Measurements from ENCODE around the gene GRM7.

Gene GRM7

DNA sequence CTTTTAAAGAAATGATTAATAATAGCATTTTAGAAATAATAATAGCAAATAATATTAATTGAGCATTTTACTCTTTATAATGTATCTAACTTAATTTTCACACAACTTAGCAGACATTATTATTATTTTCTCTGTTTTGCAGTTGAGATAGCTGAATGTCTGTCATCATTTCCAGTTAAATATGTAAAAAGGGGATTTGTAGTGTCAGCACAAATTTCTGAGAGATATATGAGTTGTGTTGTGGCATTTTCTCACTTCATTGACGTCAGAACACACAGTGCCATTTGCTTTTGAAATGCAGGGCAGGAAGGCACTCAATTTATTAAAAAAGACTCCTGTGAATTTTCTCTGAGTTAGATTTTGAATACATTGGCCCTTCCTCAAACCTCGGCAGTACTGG is 111.0 kb downstream of the GRM7 start:
- no peak for DNase-seq (ENCODE audit: low read depth in 2 of 2)

GRCh38 chr3:6985848-6986247 is 124.9 kb downstream of the GRM7 start:
- no peak for DNase-seq (ENCODE audit: low read depth in 2 of 2)

GRCh38 chr3:6989608-6990291 is 128.8 kb downstream of the GRM7 start:
- DNase-seq (ENCODE audit: low read depth in 2 of 2), result no peak

DNA sequence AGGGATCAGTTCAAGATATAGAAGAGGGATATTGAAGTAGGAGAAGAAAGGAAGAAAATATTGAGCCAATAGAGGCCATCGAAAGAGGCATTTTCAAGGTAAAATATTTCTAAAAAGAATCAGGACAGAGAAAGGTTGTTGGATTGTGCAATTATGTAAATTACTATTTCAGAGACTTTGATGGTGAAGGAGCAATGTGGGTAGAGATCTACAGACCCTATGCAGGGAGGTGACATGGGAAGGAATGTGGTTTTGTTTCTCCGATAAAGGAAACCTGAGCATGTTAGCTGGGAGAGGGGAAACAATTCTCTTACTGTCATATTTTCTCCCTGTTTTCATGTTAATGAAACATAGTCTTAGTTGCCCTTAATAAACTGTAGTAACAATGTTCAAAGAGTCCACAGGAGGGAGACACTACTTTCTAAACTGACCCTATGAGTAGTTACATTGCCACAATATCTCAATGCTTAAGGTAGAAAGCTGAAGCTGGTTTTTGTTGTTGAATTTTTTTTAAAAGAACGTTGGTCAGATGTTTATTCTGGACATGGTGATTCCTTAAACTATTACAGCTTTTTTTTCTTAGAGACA is 133.3 kb downstream of the GRM7 start:
- DNase-seq (ENCODE audit: low read depth in 2 of 2), result no peak

GRCh38 chr3:7000501-7000900 is 139.6 kb downstream of the GRM7 start:
- DNase-seq (ENCODE audit: low read depth in 2 of 2), result no peak

- no peak for DNase-seq (ENCODE audit: low read depth in 2 of 2)
Measured at GRCh38 chr3:7001370-7001769, 140.5 kb downstream of the GRM7 start.

DNA sequence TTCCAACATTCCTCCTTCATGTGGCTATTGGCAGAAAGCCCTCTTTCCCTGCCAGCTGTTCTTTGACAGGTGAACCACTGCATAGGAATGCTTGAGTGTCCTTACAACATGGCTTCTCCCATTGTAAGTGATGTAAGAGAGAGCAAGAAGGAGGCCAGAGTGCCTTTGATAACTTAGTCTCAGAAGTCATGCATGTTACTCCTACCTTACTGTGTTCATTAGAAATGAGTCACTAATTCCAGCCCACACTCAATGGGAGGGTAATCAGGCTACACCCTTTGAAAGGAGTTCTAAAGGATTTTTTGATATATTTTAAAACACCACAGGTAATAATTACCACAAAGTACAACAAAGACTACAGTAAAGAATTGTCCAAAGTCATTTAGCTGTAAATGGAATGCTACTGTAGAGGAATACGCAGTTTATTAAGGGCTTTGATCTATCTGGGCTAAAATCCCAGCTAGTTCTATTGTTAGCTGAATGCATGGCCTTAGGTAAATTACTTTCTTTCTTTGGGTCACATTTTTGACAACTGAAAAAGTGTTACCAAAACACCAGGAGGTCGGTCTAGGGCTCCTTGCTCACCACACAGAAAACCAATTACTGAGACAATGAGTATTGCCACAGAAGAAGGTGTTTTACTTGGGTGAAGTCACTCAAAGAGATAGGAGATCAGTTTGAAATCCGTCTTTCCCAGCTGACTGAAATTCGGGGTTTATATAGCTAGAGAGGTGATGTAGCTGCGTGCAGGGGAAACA is 154.9 kb downstream of the GRM7 start:
- DNase-seq (ENCODE audit: low read depth in 2 of 2), result no peak

DNA sequence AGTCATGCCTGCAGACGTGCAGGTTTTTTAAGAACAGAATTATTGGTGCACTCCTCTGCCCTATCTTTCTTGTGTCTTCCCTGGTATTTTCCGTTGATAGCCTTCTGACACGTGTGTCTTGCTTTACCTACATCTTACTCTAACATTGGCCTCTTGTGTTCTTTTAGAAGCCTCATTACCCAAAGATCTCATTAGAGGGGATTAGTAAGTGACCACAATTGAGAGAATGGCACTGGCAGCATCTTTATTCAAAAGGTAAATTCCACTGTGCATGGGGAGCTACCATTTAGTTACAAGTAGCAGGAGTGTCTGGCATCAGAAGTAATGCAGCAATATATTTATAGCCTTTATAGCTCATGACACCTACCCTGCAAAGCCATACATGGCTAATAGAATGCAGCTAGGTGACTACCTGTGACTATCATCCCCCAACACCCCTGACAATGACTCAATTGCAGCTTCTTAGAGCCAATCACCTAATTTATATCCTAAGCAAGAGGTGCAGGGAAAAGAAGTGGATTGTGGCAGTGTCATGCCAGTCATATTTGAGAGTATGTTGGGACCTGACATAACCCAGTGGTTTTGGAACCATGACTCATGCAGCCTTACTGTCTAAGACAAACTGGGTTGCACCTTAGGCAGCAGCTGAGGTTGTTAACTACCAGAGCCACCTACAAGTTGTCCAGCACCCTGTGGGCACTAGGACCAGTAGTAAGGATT is 164.8 kb downstream of the GRM7 start:
- no peak for DNase-seq (ENCODE audit: low read depth in 2 of 2)

DNA sequence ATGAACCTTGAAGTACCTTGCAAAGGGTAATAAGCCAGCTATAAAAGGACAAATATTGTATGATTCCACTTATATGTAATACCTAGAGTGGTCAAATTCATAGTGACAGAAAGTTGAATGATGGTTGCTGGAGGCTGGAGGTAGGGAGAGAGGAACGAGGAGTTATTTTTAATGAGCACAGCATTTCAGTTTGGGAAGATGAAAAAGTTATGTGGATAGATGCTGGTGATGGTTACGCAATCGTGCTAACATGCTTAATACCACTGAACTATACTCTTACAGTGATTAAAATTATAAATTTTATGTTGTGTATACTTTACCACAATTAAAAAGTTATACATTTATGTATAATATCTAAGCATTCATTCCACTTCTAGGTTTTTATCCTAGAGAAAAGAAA is 168.6 kb downstream of the GRM7 start:
- DNase-seq (ENCODE audit: low read depth in 2 of 2), result no peak

DNA sequence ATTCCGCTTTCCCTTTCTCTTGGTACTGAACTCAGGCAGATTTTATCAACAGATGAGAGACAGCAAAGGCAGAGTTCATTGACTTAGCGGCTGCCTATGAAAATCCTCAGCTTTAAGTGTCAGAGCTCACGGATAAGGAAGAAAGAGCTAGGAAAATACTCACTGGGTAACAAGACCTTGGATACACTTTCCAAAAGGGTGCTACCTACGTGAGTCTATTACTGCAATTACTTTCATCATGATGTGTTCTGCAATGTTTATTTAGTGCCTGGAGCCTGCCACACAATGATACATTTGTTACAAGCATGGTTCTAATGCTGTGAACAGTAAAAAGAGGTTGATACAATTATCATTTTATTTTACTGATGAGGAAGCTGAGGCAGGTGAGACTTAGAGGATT is 177.5 kb downstream of the GRM7 start:
- no peak for DNase-seq (ENCODE audit: low read depth in 2 of 2)

DNA sequence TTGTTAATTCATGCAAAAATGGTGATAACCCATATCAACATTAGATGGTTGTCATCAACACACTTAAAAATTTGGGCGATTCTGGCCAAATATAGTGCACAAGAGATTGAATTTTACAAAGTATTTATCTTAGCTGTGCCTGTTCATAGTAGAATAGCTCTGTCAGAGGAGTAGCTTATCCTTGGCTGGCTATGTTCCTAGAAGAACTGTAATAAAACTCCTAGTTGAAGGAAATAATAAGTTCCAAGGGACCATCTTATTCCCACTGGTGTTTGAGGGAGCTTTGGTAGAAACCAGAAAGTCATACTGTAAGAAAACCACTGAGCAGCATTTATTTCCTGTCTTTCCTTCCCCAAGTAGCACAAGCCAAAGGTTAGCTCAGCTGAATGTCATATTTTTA is 201.8 kb downstream of the GRM7 start:
- no peak for DNase-seq (ENCODE audit: low read depth in 2 of 2)

- DNase-seq (ENCODE audit: low read depth in 2 of 2), result no peak
Measured at GRCh38 chr3:7070461-7070860, 209.5 kb downstream of the GRM7 start.

DNA sequence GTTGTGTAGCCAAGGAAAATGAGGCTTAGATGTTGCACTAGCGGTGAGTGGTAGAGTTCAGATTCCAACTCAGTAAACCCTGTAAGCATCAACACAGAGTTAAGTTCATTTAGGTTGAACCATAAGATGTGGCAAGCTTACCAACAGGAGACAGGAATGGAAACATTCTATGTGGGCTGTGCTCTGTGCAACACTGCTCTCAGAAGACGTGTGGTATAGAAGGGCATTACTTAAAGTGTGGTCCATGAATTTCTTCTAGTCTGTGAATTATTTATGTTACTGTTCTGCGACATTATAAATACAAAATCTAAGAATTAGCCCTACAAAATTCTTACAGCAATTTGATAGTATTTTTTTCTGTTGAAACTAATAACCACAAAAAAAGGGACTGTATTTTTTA is 213.3 kb downstream of the GRM7 start:
- no peak for DNase-seq (ENCODE audit: low read depth in 2 of 2)

DNA sequence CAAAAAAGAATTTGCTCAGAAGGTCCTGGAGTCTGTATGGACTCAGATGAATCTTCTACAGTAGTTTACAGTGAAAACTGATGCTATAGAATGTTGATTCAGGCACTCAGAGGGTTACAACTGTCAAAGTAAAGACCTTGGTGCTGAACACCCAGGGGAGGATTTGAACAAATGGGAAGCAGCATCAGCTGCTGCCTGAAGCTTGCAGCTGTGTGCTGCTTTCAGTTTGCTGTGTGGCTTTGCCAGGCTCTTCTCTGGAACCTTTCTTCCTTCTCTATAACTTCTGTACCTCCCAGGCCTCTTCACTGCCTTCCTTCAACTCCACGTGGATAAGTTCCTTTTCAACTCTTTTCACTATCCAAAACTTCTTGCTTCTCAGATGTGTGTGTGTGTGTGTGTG is 214.2 kb downstream of the GRM7 start:
- DNase-seq (ENCODE audit: low read depth in 2 of 2), result no peak

GRCh38 chr3:7075901-7076300 is 215.0 kb downstream of the GRM7 start:
- no peak for DNase-seq (ENCODE audit: low read depth in 2 of 2)

DNA sequence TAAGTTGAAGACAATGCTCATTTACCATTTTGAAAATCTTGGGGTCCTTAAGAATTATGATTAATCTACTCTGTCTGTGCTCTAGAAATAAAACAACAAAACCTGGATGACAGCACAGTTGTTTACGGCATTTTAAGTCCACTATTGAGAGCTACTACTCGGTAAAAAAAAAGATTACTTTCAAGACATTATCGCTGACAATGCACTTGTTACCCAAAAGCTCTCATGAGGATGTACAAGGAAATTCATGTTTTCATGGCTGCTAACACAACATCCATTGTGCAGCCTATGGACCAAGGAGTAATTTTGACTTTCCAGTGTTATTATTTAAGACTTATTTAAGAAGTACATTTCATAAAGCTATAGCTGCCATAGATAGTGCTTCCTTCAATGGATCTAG is 221.3 kb downstream of the GRM7 start:
- no peak for DNase-seq (ENCODE audit: low read depth in 2 of 2)

- no peak for DNase-seq (ENCODE audit: low read depth in 2 of 2)
Measured at GRCh38 chr3:7086417-7086816, 225.5 kb downstream of the GRM7 start.

DNA sequence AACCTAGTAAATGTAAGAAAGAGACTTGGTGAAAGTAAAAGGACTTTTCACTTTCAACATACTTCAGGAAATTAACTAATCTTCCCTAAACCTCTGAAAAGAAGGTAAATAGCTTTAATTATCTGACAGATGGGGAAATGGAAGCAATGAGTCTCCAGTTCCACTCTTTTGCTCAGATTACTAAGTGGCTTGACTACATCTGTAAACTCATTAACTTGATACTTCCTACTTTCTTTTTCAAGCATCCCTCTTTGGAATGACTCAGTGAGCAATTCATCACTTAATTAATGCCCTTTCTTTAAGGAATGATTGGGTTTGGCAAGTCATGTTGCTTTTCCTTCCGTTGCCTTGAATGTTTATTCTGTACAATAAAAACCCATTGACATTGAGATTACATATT is 234.2 kb downstream of the GRM7 start:
- DNase-seq (ENCODE audit: low read depth in 2 of 2), result no peak

DNA sequence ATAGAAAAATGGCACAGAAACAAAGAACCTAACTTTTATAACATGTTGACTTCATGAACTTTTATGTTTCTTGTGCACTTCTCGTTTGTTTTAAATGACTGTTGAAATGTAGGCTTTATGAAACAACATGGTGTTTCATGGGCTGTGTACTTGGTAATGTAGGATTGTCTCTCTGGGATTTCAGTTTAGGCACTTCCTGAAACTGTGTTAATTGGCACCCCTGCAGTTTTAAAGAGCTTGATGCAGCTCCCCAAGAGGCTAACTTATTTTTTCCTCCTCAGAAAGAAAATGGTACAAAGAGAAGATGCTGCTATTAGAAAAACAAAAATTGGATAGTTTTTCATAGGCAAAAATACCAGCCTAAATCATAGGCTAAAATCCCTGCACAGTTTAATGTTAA is 239.2 kb downstream of the GRM7 start:
- no peak for DNase-seq (ENCODE audit: low read depth in 2 of 2)

DNA sequence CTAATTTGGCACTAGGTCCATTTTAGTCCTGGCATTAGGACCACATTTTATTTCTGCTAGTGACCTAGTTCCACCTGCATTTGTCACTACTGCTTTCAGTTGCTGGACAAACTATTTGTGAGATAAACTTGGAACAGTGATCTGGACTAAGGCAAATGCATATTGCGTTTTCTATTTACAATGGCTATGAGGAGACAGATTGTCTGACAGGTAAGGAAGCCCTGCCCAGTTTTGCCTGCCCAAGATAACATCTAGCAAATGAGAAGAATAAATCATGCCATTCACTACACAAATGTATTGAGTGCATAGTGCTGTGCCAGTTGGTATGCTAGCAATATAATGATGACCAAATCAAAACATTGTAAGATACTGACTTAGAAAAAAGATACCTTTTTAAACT is 245.7 kb downstream of the GRM7 start:
- DNase-seq (ENCODE audit: low read depth in 2 of 2), result no peak

GRCh38 chr3:7112523-7113056 is 251.7 kb downstream of the GRM7 start:
- no peak for DNase-seq (ENCODE audit: low read depth in 2 of 2)

DNA sequence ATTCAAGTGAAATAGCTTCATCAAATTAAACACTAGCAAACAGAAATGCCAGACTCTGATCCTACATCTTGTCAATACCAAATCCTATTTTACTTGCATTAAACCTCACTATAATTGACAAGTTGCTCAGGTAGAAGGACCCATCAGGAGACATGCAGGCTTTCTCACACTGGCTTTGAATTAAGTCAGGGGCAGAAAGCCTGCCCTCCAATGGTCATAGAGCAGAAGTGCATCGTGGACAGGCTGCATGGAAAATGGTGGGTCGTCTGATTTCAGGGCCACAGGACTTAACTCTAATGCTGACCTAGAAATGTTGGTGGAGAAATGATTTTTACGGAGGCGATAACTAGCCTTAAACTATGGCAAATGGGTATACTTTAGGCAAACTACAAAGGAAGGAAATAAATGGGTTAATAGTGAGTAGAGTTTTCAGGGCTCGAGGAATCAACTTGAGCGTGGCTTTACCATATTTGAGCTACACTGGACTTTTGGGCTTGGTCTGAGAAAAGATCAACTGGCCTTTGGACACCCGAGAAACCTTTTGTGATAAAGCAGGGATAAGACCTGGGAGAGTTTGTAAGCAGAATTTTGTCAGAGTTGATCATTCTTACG is 283.9 kb downstream of the GRM7 start:
- DNase-seq (ENCODE audit: low read depth in 2 of 2), result no peak

All from stimulated activated CD8-positive, alpha-beta memory T cell treated with anti-CD3 and anti-CD28 coated beads, Interleukin-15, amount 100 ng/mL, for 48 hours (primary cell).